CD14-positive monocyte (primary cell): ENCODE results near the gene ADAMTSL1. TPM values are rescaled to one million over a fixed set of nuclear protein-coding genes. Genes with fewer than 3 reads are reported as not detected.

Experiments
- DNase-seq, 3 donors: peaks; one replicate each; pipeline ENCODE4 v3.0.0-alpha.2; 2011 to 2022
- H2AFZ ChIP-seq: 2 replicates; pipeline ENCODE4 v1.6.0; 2012; ENCODE audit warnings: mild to moderate bottlenecking, low read depth, low read length, inconsistent platforms; ENCODE audit not compliant: insufficient read depth, poor library complexity, severe bottlenecking
- H3K27ac ChIP-seq, 2 donors: 1 replicate in 1 of 2; 2 replicates in 1 of 2; pipeline ENCODE4 v1.5.1; 2012 to 2013; ENCODE audit warnings: low read length in 2 of 2, control low read depth in 1 of 2, inconsistent platforms in 1 of 2, low read depth in 1 of 2, mild to moderate bottlenecking in 1 of 2
- H3K27me3 ChIP-seq, 2 donors: one replicate each; pipeline versions ENCODE4 v1.6.0 to v1.6.1; 2011 to 2013; ENCODE audit warnings: low read length in 2 of 2; ENCODE audit not compliant: control insufficient read depth in 2 of 2, insufficient read depth in 2 of 2
- H3K36me3 ChIP-seq, 2 donors: replicated peaks in 1 of 2; 1 replicate in 1 of 2; 2 replicates in 1 of 2; pipeline versions ENCODE4 v1.5.1 to v1.6.1; 2012 to 2013; ENCODE audit warnings: low read length in 2 of 2, control low read depth in 1 of 2, inconsistent platforms in 1 of 2, mild to moderate bottlenecking in 1 of 2; ENCODE audit not compliant: insufficient read depth in 2 of 2, control insufficient read depth in 1 of 2
- H3K4me1 ChIP-seq, 2 donors: 1 replicate in 1 of 2; 2 replicates in 1 of 2; pipeline versions ENCODE4 v1.5.1 to v1.6.1; 2012 to 2013; ENCODE audit warnings: low read length in 2 of 2, control low read depth in 1 of 2, inconsistent platforms in 1 of 2, mild to moderate bottlenecking in 1 of 2, moderate library complexity in 1 of 2; ENCODE audit not compliant: insufficient read depth in 2 of 2, control insufficient read depth in 1 of 2
- H3K4me2 ChIP-seq: replicated peaks from 2 replicates; pipeline ENCODE3; 2012; ENCODE audit warnings: low read length, moderate library complexity, mild to moderate bottlenecking; ENCODE audit not compliant: poor library complexity, severe bottlenecking; ENCODE audit errors: extremely low read depth
- H3K4me3 ChIP-seq, 3 experiments: fragments of 200-600 bp in 1 of 3; sonication (generic) in 1 of 3; replicated peaks in 1 of 3; 1 replicate in 2 of 3; 2 replicates in 1 of 3; pipeline ENCODE4 v1.5.1; 2011 to 2013; ENCODE audit warnings: low read length in 3 of 3, mild to moderate bottlenecking in 3 of 3, control low read depth in 2 of 3, low read depth in 2 of 3, inconsistent platforms in 1 of 3, moderate library complexity in 1 of 3
- H3K79me2 ChIP-seq: 2 replicates; pipeline ENCODE4 v1.6.0; 2012; ENCODE audit warnings: mild to moderate bottlenecking, control low read depth, inconsistent platforms, low read length, moderate library complexity; ENCODE audit not compliant: insufficient read depth
- H3K9ac ChIP-seq: 2 replicates; pipeline ENCODE4 v1.6.0; 2017; ENCODE audit warnings: low read length, mild to moderate bottlenecking; ENCODE audit not compliant: insufficient read depth, poor library complexity, severe bottlenecking
- H3K9me3 ChIP-seq, 2 donors: replicated peaks in 1 of 2; 1 replicate in 1 of 2; 2 replicates in 1 of 2; pipeline versions ENCODE4 v1.5.1 to v1.6.1; 2012 to 2013; ENCODE audit warnings: low read length in 2 of 2, control low read depth in 1 of 2; ENCODE audit not compliant: control insufficient read depth in 1 of 2, insufficient read depth in 1 of 2
- H4K20me1 ChIP-seq: 2 replicates; pipeline ENCODE4 v1.6.0; 2012; ENCODE audit warnings: mild to moderate bottlenecking, low read length, control low read depth, moderate library complexity; ENCODE audit not compliant: insufficient read depth
- H3K27ac Mint-ChIP-seq, 7 donors: one replicate each; pipeline ENCODE4 v1.8.0; 2020; ENCODE audit warnings: mild to moderate bottlenecking in 7 of 7, mixed read lengths in 7 of 7, moderate library complexity in 6 of 7, inconsistent platforms in 2 of 7
- H3K27me3 Mint-ChIP-seq, 3 donors: one replicate each; pipeline ENCODE4 v1.8.0; 2021 to 2022; ENCODE audit warnings: low read depth in 3 of 3, mild to moderate bottlenecking in 3 of 3, mixed read lengths in 3 of 3, moderate library complexity in 3 of 3, inconsistent platforms in 1 of 3
- H3K36me3 Mint-ChIP-seq, 2 donors: one replicate each; pipeline ENCODE4 v1.8.0; 2020; ENCODE audit warnings: mixed read lengths in 2 of 2, inconsistent platforms in 1 of 2, mild to moderate bottlenecking in 1 of 2
- H3K4me1 Mint-ChIP-seq: one replicate; pipeline ENCODE4 v1.8.0; 2020; ENCODE audit warnings: mild to moderate bottlenecking, mixed read lengths
- H3K4me3 Mint-ChIP-seq, 2 donors: one replicate each; pipeline ENCODE4 v1.8.0; 2020; ENCODE audit warnings: mild to moderate bottlenecking in 2 of 2, mixed read lengths in 2 of 2, moderate library complexity in 1 of 2
- H3K9me3 Mint-ChIP-seq, 7 donors: one replicate each; pipeline ENCODE4 v1.8.0; 2020 to 2022; ENCODE audit warnings: mixed read lengths in 7 of 7, mild to moderate bottlenecking in 6 of 7, moderate library complexity in 6 of 7, inconsistent platforms in 2 of 7
- CTCF ChIP-seq: fragments of 200-600 bp; IDR thresholded peaks from one replicate; pipeline ENCODE4 v1.8.0; 2022; ENCODE audit warnings: antibody characterized with exemption, mild to moderate bottlenecking
- WGBS: methylation state at CpG from one replicate; pipeline ENCODE4 v1.1.5; 2013; ENCODE audit warnings: missing lambda C conversion rate; ENCODE audit not compliant: insufficient coverage; 5-methylcytosine and 5-hydroxymethylcytosine counted together
- intact Hi-C, 2 donors: fragments of 100-400 bp; cut with micrococcal nuclease; formaldehyde crosslinking; loops; one replicate each; pipeline versions ENCODE4 v1.15.0 to v1.15.1; 2023
- polyA plus RNA-seq, 3 donors: library from polyadenylated mRNA; depleted of rRNA in 1 of 3; unstranded in 2 of 3; stranded (reverse) in 1 of 3; fragments of 300-500 nt in 2 of 3; fragments of >200 nt in 1 of 3; fragmentation: Illumina TruSeq in 2 of 3; gene quantifications; 1 replicate in 2 of 3; 2 replicates in 1 of 3; pipeline ENCODE4 v1.2.3, GENCODE V29; 2012 to 2021

ADAMTSL1 gene
- polyA plus RNA-seq, 3 donors = not detected

DNA sequence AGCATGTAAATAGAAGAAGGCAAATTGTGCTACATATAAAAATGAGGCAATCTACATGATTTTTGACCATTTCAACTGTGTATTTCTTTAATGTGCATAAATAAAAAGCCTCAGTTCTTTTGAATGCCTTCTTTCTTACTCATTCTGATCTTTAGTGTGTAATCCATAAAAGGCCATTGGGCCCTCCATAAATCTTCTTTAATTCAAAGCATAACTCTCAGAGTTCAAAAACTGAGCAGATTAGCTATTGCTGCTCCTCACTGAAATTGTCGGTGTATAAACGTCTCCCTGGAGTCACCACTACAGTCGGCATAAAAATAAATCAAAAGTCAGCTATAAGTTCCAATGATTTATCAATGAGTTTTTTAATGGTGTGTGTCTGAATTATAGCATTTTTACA lies 45.3 kb upstream of the ADAMTSL1 start:
- no peak overlapping the region for H3K4me2 ChIP-seq
- H3K9me3 ChIP-seq = no peaks in the 10 kb centered on the region
- H4K20me1 ChIP-seq = no peaks in the 10 kb centered on the region
- Mint-ChIP-seq H3K27ac (no peak overlapping the region), H3K4me3 (no peak overlapping the region), H3K9me3 (no peaks in the 10 kb centered on the region), H3K36me3 (no peaks in the 10 kb centered on the region), H3K4me1 (no peaks in the 10 kb centered on the region), H3K27me3 (peaks cover 0 to 6% (median 1%) of the 10 kb centered on the region in 3 donors)
- WGBS = no CpG with 5 or more reads among the region's 3 CpGs
- H3K4me1 ChIP-seq = no peaks in the 10 kb centered on the region
- no peaks in the 10 kb centered on the region for H3K36me3 ChIP-seq
- intact Hi-C loops = no loop called here
- TF ChIP-seq CTCF = no peak
- H2AFZ ChIP-seq = no peak overlapping the region
- no peak for DNase-seq
- H3K79me2 ChIP-seq = no peaks in the 10 kb centered on the region
- no peak overlapping the region for H3K4me3 ChIP-seq
- H3K9ac ChIP-seq = no peak overlapping the region
- no peaks in the 10 kb centered on the region for H3K27me3 ChIP-seq
- H3K27ac ChIP-seq = no peak overlapping the region

- DNase-seq = no peak
- Histone ChIP-seq H3K4me2 (no peak overlapping the region), H3K9me3 (no peaks in the 10 kb centered on the region), H3K79me2 (no peaks in the 10 kb centered on the region), H3K36me3 (no peaks in the 10 kb centered on the region), H3K4me1 (no peaks in the 10 kb centered on the region), H3K4me3 (no peak overlapping the region), H2AFZ (no peak overlapping the region), H3K27me3 (no peaks in the 10 kb centered on the region), H3K9ac (no peak overlapping the region), H4K20me1 (no peaks in the 10 kb centered on the region), H3K27ac (no peak overlapping the region)
- no CpG with 5 or more reads among the region's 2 CpGs for WGBS
- H3K27me3 Mint-ChIP-seq = peaks cover 0 to 6% (median 1%) of the 10 kb centered on the region in 3 donors
- no peak overlapping the region for H3K27ac Mint-ChIP-seq
- no peak for TF ChIP-seq CTCF
- H3K4me3 Mint-ChIP-seq = no peak overlapping the region
- intact Hi-C loops = no loop called here
- H3K36me3 Mint-ChIP-seq = no peaks in the 10 kb centered on the region
- no peaks in the 10 kb centered on the region for H3K9me3 Mint-ChIP-seq
- H3K4me1 Mint-ChIP-seq = no peaks in the 10 kb centered on the region
These were observed 44.9 kb upstream of the ADAMTSL1 start for GRCh38 chr9:18429070-18429469.
